GM12872 (cell line): ENCODE results near the gene CCDC17.

Experiments
- CTCF ChIP-seq: IDR thresholded peaks from 3 replicates; pipeline ENCODE4 v1.5.1; 2011; ENCODE audit warnings: low read depth, mild to moderate bottlenecking, low read length, moderate library complexity; ENCODE audit not compliant: insufficient read depth

Gene CCDC17

GRCh38 chr1:45643321-45643720, 19.5 kb upstream of the CCDC17 start:
- no peak for TF ChIP-seq CTCF

GRCh38 chr1:45640293-45640692, 16.4 kb upstream of the CCDC17 start:
- TF ChIP-seq CTCF: no peak

GRCh38 chr1:45635211-45635610, 11.4 kb upstream of the CCDC17 start:
- TF ChIP-seq CTCF: no peak

GRCh38 chr1:45630429-45630828, 6.6 kb upstream of the CCDC17 start:
- no peak for TF ChIP-seq CTCF

GRCh38 chr1:45629035-45629434, 5.2 kb upstream of the CCDC17 start:
- TF ChIP-seq CTCF: no peak

- no peak for TF ChIP-seq CTCF
Measured at GRCh38 chr1:45622524-45623394, 1.1 kb downstream of the CCDC17 start.

GRCh38 chr1:45621895-45622523, 1.8 kb downstream of the CCDC17 start:
- no peak for TF ChIP-seq CTCF
